HepG2 (cell line): ENCODE data around the gene DPF1. TPM values are rescaled to one million over a fixed set of nuclear protein-coding genes. Genes with fewer than 3 reads are reported as not detected.

ENCODE experiments used
- CREBL2 ChIP-seq: sonication (generic); formaldehyde crosslinking; IDR thresholded peaks from 2 replicates; pipeline ENCODE4 v1.8.1; 2023; ENCODE audit warnings: missing genetic modification reagents, mild to moderate bottlenecking, borderline replicate concordance
- FOSL1 ChIP-seq: sonication (generic); formaldehyde crosslinking; IDR thresholded peaks from 2 replicates; pipeline ENCODE4 v1.9.0; 2021; ENCODE audit warnings: missing genetic modification reagents, borderline replicate concordance
- HMGA1 ChIP-seq: sonication (generic); formaldehyde crosslinking; conservative IDR thresholded peaks from 2 replicates; pipeline ENCODE4 v1.4.0; 2020; ENCODE audit warnings: missing genetic modification reagents
- HMGXB4 ChIP-seq, 2 experiments: sonication (generic) in 1 of 2; formaldehyde crosslinking in 1 of 2; IDR thresholded peaks; 2 replicates each; pipeline versions ENCODE4 v1.4.0 to v1.6.1; 2018 to 2020; ENCODE audit warnings: missing genetic modification reagents in 2 of 2, borderline replicate concordance in 1 of 2, low read depth in 1 of 2, mild to moderate bottlenecking in 1 of 2, missing biosample characterization in 1 of 2
- HNF4G ChIP-seq, 2 experiments: sonication (generic) in 1 of 2; formaldehyde crosslinking in 1 of 2; IDR thresholded peaks; 2 replicates each; pipeline versions ENCODE4 v1.4.0 to v1.6.1; 2011 to 2020; ENCODE audit warnings: borderline replicate concordance in 2 of 2, low read depth in 2 of 2, mild to moderate bottlenecking in 2 of 2, low read length in 1 of 2, missing genetic modification reagents in 1 of 2, moderate library complexity in 1 of 2
- MED13 ChIP-seq: sonication (generic); formaldehyde crosslinking; IDR thresholded peaks from 2 replicates; pipeline ENCODE4 v1.5.0; 2020; ENCODE audit warnings: missing genetic modification reagents
- MIER2 ChIP-seq: IDR thresholded peaks from 2 replicates; pipeline ENCODE4 v1.6.1; 2016; ENCODE audit warnings: missing biosample characterization, missing genetic modification reagents
- NKX3-1 ChIP-seq: sonication (generic); formaldehyde crosslinking; IDR thresholded peaks from 2 replicates; pipeline ENCODE4 v1.5.0; 2020; ENCODE audit warnings: missing genetic modification reagents
- RFXANK ChIP-seq: IDR thresholded peaks from 2 replicates; pipeline ENCODE4 v1.6.1; 2016
- SCMH1 ChIP-seq: sonication (generic); formaldehyde crosslinking; IDR thresholded peaks from 2 replicates; pipeline ENCODE4 v1.9.0; 2021; ENCODE audit warnings: missing genetic modification reagents, mild to moderate bottlenecking, borderline replicate concordance
- SMARCC2 ChIP-seq: fragments of 450-650 bp; IDR thresholded peaks from 2 replicates; pipeline ENCODE4 v1.6.1; 2017; ENCODE audit warnings: antibody characterized with exemption, mild to moderate bottlenecking
- SRF ChIP-seq: IDR thresholded peaks from 2 replicates; pipeline ENCODE4 v1.6.1; 2011; ENCODE audit warnings: mild to moderate bottlenecking, low read depth, low read length, moderate library complexity
- SSRP1 ChIP-seq: IDR thresholded peaks from 2 replicates; pipeline ENCODE4 v1.6.1; 2016; ENCODE audit warnings: control low read depth
- TAF15 ChIP-seq: fragments of 200-400 bp; formaldehyde crosslinking; IDR thresholded peaks from one replicate; pipeline ENCODE4 v1.6.1; 2018; ENCODE audit warnings: mild to moderate bottlenecking, low read depth, low read length; ENCODE audit not compliant: poor library complexity, severe bottlenecking
- TEAD2 ChIP-seq: sonication (generic); formaldehyde crosslinking; IDR thresholded peaks from 2 replicates; pipeline ENCODE4 v1.9.0; 2021; ENCODE audit warnings: missing genetic modification reagents
- ZBTB34 ChIP-seq: sonication (generic); formaldehyde crosslinking; IDR thresholded peaks from 2 replicates; pipeline ENCODE4 v1.8.0; 2022; ENCODE audit warnings: mild to moderate bottlenecking, missing genetic modification reagents
- ZFP41 ChIP-seq: sonication (generic); formaldehyde crosslinking; IDR thresholded peaks from 2 replicates; pipeline ENCODE4 v1.4.0; 2020; ENCODE audit warnings: mild to moderate bottlenecking, missing genetic modification reagents, borderline replicate concordance
- ZNF543 ChIP-seq: sonication (generic); formaldehyde crosslinking; IDR thresholded peaks from 2 replicates; pipeline ENCODE4 v1.4.0; 2020; ENCODE audit warnings: mild to moderate bottlenecking, missing genetic modification reagents
- ZNF556 ChIP-seq: sonication (generic); formaldehyde crosslinking; IDR thresholded peaks from 2 replicates; pipeline ENCODE4 v1.4.0; 2020; ENCODE audit warnings: mild to moderate bottlenecking, missing genetic modification reagents, borderline replicate concordance
- ZNF567 ChIP-seq: sonication (generic); formaldehyde crosslinking; IDR thresholded peaks from 2 replicates; pipeline ENCODE4 v1.8.1; 2023; ENCODE audit warnings: mild to moderate bottlenecking, missing genetic modification reagents, borderline replicate concordance
- ZNF652 ChIP-seq: IDR thresholded peaks from 2 replicates; pipeline ENCODE4 v1.6.1; 2016; ENCODE audit warnings: low read depth, borderline replicate concordance
- ZNF780A ChIP-seq: sonication (generic); formaldehyde crosslinking; IDR thresholded peaks from 2 replicates; pipeline ENCODE4 v1.8.0; 2022; ENCODE audit warnings: mild to moderate bottlenecking, missing genetic modification reagents, moderate library complexity
- polyA plus RNA-seq, 8 experiments: library from polyadenylated mRNA; depleted of rRNA in 3 of 8; stranded (reverse) in 7 of 8; unstranded in 1 of 8; fragments of >200 nt; fragmentation: Illumina TruSeq in 4 of 8; extraction: Trizol in 4 of 8; gene quantifications; 2 replicates each; pipeline versions ENCODE4 v1.2.1 to v1.2.3, GENCODE V29; 2011 to 2016; ENCODE audit warnings: low read depth in 4 of 8, missing spikeins in 1 of 8, mixed read lengths in 1 of 8; ENCODE audit not compliant: insufficient read depth in 1 of 8
- total RNA-seq, 5 experiments: library from RNA; depleted of rRNA; stranded (reverse); fragments of >200 nt; fragmentation: Illumina TruSeq; extraction: Trizol; gene quantifications; 2 replicates each; pipeline ENCODE4 v1.2.3, GENCODE V29; 2016; ENCODE audit warnings: low read depth in 1 of 5
- TF ChIP-seq, protein P1 (sequence below): sonication (generic); formaldehyde crosslinking; IDR thresholded peaks from 2 replicates; pipeline ENCODE4 v1.4.0; 2020; ENCODE audit warnings: mild to moderate bottlenecking, missing genetic modification reagents, borderline replicate concordance

DPF1 gene
- total and polyA plus RNA-seq, 2 of the 13 experiments (the other 11 are each of a cell fraction or from before 2014, with no cell fraction given): 1.0 to 3.2 TPM

- no peak for TF ChIP-seq ZNF780A (CRISPR knock-in tag)
- TF ChIP-seq SCMH1 (CRISPR knock-in tag): no peak
- TF ChIP-seq ZNF556 (CRISPR knock-in tag): no peak
- no peak for TF ChIP-seq MED13 (CRISPR knock-in tag)
- TF ChIP-seq ZFP41 (CRISPR knock-in tag): no peak
- TF ChIP-seq HMGA1: no peak
- TF ChIP-seq HMGXB4 (CRISPR knock-in tag; IDR thresholded peaks at IDR 0.05; ENCODE audit: borderline replicate concordance in 1 of 2, low read depth in 1 of 2): no peak
- no peak for TF ChIP-seq SMARCC2
- TF ChIP-seq ZNF543: no peak
- TF ChIP-seq FOSL1: 0 out of 2 replicates have a peak, but pooled peaks have one; percentile 32
- TF ChIP-seq MIER2 (CRISPR knock-in tag): no peak
- TF ChIP-seq, protein P1, sequence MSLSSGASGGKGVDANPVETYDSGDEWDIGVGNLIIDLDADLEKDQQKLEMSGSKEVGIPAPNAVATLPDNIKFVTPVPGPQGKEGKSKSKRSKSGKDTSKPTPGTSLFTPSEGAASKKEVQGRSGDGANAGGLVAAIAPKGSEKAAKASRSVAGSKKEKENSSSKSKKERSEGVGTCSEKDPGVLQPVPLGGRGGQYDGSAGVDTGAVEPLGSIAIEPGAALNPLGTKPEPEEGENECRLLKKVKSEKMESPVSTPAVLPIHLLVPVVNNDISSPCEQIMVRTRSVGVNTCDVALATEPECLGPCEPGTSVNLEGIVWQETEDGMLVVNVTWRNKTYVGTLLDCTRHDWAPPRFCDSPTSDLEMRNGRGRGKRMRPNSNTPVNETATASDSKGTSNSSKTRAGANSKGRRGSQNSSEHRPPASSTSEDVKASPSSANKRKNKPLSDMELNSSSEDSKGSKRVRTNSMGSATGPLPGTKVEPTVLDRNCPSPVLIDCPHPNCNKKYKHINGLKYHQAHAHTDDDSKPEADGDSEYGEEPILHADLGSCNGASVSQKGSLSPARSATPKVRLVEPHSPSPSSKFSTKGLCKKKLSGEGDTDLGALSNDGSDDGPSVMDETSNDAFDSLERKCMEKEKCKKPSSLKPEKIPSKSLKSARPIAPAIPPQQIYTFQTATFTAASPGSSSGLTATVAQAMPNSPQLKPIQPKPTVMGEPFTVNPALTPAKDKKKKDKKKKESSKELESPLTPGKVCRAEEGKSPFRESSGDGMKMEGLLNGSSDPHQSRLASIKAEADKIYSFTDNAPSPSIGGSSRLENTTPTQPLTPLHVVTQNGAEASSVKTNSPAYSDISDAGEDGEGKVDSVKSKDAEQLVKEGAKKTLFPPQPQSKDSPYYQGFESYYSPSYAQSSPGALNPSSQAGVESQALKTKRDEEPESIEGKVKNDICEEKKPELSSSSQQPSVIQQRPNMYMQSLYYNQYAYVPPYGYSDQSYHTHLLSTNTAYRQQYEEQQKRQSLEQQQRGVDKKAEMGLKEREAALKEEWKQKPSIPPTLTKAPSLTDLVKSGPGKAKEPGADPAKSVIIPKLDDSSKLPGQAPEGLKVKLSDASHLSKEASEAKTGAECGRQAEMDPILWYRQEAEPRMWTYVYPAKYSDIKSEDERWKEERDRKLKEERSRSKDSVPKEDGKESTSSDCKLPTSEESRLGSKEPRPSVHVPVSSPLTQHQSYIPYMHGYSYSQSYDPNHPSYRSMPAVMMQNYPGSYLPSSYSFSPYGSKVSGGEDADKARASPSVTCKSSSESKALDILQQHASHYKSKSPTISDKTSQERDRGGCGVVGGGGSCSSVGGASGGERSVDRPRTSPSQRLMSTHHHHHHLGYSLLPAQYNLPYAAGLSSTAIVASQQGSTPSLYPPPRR (CRISPR knock-in tag): peak; percentile 64; the same call in 1 of the 2 replicates
- no peak for TF ChIP-seq NKX3-1 (CRISPR knock-in tag)
- no peak for TF ChIP-seq CREBL2 (CRISPR knock-in tag)
- no peak for TF ChIP-seq SRF
- no peak for TF ChIP-seq ZBTB34 (CRISPR knock-in tag)
- TF ChIP-seq RFXANK: no peak
- TF ChIP-seq TAF15: no peak
- TF ChIP-seq TEAD2 (CRISPR knock-in tag): no peak
- TF ChIP-seq SSRP1 (CRISPR knock-in tag): no peak
- no peak for TF ChIP-seq HNF4G (IDR thresholded peaks at IDR 0.05; ENCODE audit: borderline replicate concordance, low read depth, low read length)
- no peak for TF ChIP-seq HNF4G (CRISPR knock-in tag; IDR thresholded peaks at IDR 0.05; ENCODE audit: borderline replicate concordance, low read depth)
- TF ChIP-seq ZNF652 (CRISPR knock-in tag): no peak
- TF ChIP-seq ZNF567 (CRISPR knock-in tag): no peak
These were observed 23.8 kb upstream of the DPF1 start (continued) for GRCh38 chr19:38247734-38248268.
